Gastroesophageal sphincter (tissue), 4 donors: ENCODE results near the gene VSTM2L. TPM values are rescaled to one million over a fixed set of nuclear protein-coding genes. Genes with fewer than 3 reads are reported as not detected.

Experiments used
- ATAC-seq: fragments of 150-250 bp; one replicate; pipeline ENCODE4 v1.9.1; 2016; ENCODE audit warnings: mild to moderate bottlenecking, moderate library complexity
- H3K27ac ChIP-seq, 4 donors: fragments of 200-600 bp; sonication (generic) in 3 of 4; 1 replicate in 3 of 4; 2 replicates in 1 of 4; pipeline ENCODE4 v1.5.1; 2016 to 2019
- H3K27me3 ChIP-seq: fragments of 200-600 bp; sonication (generic); one replicate; pipeline ENCODE4 v1.5.1; 2019
- H3K36me3 ChIP-seq, 2 donors: fragments of 200-600 bp; sonication (generic); one replicate each; pipeline ENCODE4 v1.5.1; 2019; ENCODE audit warnings: control low read depth in 1 of 2
- H3K4me1 ChIP-seq, 3 donors: fragments of 200-600 bp; sonication (generic); 1 replicate in 2 of 3; 2 replicates in 1 of 3; pipeline ENCODE4 v1.5.1; 2016 to 2019; ENCODE audit warnings: control low read depth in 2 of 3
- H3K4me3 ChIP-seq, 2 donors: fragments of 200-600 bp; sonication (generic); one replicate each; pipeline ENCODE4 v1.5.1; 2019; ENCODE audit warnings: mild to moderate bottlenecking in 1 of 2, moderate library complexity in 1 of 2
- H3K9me3 ChIP-seq, 3 donors: fragments of 200-600 bp; sonication (generic); one replicate each; pipeline ENCODE4 v1.5.1; 2017 to 2019; ENCODE audit warnings: control low read depth in 2 of 3
- EP300 ChIP-seq: sonication (generic); formaldehyde crosslinking; IDR thresholded peaks from one replicate; pipeline ENCODE4 v1.6.1; 2017; ENCODE audit warnings: antibody characterized with exemption, mild to moderate bottlenecking
- POLR2A ChIP-seq, 2 donors: fragments of 450-650 bp; IDR thresholded peaks; one replicate each; pipeline ENCODE4 v1.6.1; 2017; ENCODE audit warnings: antibody characterized with exemption in 2 of 2, mild to moderate bottlenecking in 2 of 2, moderate library complexity in 1 of 2
- POLR2AphosphoS5 ChIP-seq: sonication (generic); formaldehyde crosslinking; IDR thresholded peaks from one replicate; pipeline ENCODE4 v1.6.1; 2017; ENCODE audit warnings: antibody characterized with exemption
- WGBS, 2 donors: methylation state at CpG; one replicate each; pipeline ENCODE4 v1.1.5; 2018; ENCODE audit warnings: low coverage in 1 of 2; 5-methylcytosine and 5-hydroxymethylcytosine counted together
- total RNA-seq, 4 donors: library from RNA; depleted of rRNA; stranded (reverse); fragments of >200 nt; gene quantifications; one replicate each; pipeline ENCODE4 v1.1.0, GENCODE V29; 2016
- TF ChIP-seq, protein P1 (sequence below), 4 experiments: fragments of 200-600 bp in 2 of 4; fragments of 450-650 bp in 2 of 4; sonication (generic) in 1 of 4; IDR thresholded peaks; one replicate each; pipeline ENCODE4 v1.5.1; 2017 to 2019; ENCODE audit warnings: antibody characterized with exemption in 4 of 4, mild to moderate bottlenecking in 2 of 4, moderate library complexity in 2 of 4

Gene VSTM2L
- total RNA-seq, 4 donors from 2014 or later, result 0.94 to 8.5 (median 7.0) TPM

DNA sequence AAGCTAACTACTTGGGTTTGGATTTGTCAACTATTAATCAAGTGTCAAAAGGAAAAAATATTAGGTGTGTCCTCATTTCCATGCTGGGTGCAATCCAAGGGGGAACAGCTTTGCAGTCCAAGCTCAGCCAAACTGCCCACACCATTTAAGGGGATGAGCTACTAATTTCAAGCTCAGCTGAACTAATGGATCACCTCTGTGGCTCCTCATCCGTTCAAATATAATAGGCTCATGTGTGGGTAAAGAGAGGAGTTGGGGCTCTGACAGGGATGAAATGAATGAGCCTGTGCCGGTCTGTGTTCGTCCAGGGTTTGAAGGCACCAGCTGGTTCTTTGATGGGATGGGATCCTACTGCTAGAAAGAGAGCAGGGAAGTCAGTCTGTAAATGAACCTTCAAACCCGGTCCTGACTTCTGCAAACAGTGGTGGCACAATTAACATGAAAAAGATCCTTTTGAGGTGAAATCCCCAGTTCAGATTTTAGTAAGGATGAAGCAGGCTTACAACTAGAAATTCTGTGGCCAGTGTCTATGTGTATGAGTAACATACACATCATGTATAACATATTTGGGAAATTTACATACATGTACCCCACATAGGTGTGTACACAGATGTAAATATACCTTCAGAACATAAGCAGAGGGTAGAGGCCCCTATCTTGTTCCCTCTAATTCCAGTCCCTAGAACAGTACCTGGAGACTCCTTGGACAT is 88.4 kb downstream of the VSTM2L start:
- Histone ChIP-seq H3K4me1 (peaks cover 5 to 75% (median 36%) of the 10 kb centered on the region in 3 donors), H3K4me3 (no peak overlapping the region), H3K27ac (peak overlapping the region; percentile 37 to 79 (median 68)), H3K9me3 (no peaks in the 10 kb centered on the region), H3K36me3 (peaks cover 0 to 28% of the 10 kb centered on the region in 2 donors), H3K27me3 (no peaks in the 10 kb centered on the region)
- no peak for ATAC-seq
- no peak for TF ChIP-seq POLR2A (IDR thresholded peaks at IDR 0.05)
- TF ChIP-seq EP300, result no peak
- TF ChIP-seq, protein P1, sequence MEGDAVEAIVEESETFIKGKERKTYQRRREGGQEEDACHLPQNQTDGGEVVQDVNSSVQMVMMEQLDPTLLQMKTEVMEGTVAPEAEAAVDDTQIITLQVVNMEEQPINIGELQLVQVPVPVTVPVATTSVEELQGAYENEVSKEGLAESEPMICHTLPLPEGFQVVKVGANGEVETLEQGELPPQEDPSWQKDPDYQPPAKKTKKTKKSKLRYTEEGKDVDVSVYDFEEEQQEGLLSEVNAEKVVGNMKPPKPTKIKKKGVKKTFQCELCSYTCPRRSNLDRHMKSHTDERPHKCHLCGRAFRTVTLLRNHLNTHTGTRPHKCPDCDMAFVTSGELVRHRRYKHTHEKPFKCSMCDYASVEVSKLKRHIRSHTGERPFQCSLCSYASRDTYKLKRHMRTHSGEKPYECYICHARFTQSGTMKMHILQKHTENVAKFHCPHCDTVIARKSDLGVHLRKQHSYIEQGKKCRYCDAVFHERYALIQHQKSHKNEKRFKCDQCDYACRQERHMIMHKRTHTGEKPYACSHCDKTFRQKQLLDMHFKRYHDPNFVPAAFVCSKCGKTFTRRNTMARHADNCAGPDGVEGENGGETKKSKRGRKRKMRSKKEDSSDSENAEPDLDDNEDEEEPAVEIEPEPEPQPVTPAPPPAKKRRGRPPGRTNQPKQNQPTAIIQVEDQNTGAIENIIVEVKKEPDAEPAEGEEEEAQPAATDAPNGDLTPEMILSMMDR (IDR thresholded peaks at IDR 0.05), result no peak
- WGBS, 2 donors, result 14 to 25% methylated on average over 2 to 4 of the region's 4 CpGs

DNA sequence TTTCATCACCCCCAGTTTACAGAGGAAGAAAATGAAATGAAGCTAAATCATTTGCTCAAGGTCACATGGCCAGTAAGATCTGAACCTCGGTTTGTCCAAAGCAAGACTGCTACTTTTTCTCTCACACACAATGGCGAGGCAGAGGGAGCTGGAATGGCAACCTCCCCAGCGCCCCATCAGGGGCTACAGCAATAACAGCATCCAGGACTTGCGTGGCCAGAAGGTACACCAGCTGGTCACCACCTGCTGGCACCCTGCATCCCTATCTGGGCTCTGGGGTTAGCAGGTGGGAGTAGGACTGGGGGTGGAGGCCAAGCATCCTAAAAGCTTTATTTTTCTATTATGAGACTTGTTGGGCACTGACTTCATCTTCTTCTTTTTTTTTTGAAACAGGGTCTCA is 89.0 kb downstream of the VSTM2L start:
- no peak overlapping the region for H3K4me3 ChIP-seq
- H3K27me3 ChIP-seq, result no peaks in the 10 kb centered on the region
- peak overlapping the region; percentile 2 to 79 (median 68) for H3K27ac ChIP-seq
- no peak for TF ChIP-seq POLR2A (IDR thresholded peaks at IDR 0.05)
- no peak for TF ChIP-seq POLR2AphosphoS5
- TF ChIP-seq EP300, result no peak
- TF ChIP-seq, protein P1 (IDR thresholded peaks at IDR 0.05), result no peak
- H3K36me3 ChIP-seq, result peaks cover 0 to 34% of the 10 kb centered on the region in 2 donors
- ATAC-seq, result no peak
- H3K9me3 ChIP-seq, result no peaks in the 10 kb centered on the region
- 86% methylated on average over 4 of the region's 4 CpGs; no CpG with 5 or more reads in 1 of the 2 donors for WGBS, 2 donors
- peaks cover 5 to 69% (median 31%) of the 10 kb centered on the region in 3 donors for H3K4me1 ChIP-seq

DNA sequence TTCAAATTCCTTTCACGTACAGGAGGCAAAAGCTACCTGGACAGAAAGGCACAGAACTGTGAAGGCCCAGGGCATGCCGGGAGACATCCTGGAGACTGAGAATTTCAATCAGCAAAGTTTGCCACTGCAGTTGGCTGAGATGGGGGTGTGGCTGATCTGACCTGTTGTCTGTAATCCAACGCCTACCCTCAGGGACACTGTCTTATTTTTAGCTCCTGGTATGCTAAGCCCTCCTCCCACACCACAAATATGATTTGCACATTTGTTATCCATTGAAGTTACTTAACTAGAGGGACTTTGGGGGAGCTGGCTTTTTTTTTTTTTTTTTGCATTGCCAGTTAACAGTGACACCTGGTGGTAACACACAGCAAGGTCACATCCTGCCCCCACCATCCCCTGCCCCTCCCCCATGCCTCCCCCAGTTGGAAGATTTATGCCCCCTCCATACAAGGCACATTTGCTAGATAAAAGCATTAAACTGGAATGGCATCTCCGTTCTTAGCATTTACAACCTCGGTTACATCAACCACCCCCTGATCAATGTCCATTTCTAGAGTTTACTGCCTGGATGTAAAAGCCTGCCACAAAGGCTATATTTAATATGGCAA is 90.0 kb downstream of the VSTM2L start:
- H3K36me3 ChIP-seq, result peaks cover 0 to 44% of the 10 kb centered on the region in 2 donors

DNA sequence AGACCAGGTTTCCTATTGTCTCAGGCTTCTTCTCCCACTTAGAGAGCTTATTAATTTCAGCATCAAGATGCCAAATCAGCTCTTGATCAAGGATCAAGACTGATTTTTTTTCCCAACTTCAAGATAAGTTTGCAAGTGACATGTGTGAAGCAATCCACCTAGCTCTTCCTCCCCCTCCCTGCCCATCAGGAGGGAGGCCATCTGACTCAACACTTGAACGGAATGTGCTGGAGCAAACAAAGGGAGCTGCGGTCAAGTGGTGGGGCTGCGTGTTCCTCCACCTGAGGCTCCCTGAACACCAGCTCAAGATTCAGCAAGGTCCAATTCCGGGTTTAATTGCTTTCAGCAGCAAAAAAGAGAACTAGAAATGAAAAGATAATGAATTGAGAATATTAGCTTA is 91.6 kb downstream of the VSTM2L start:
- peaks cover 0 to 60% of the 10 kb centered on the region in 2 donors for H3K36me3 ChIP-seq
- H3K27me3 ChIP-seq, result no peaks in the 10 kb centered on the region
- H3K27ac ChIP-seq, result no peak overlapping the region
- no peak for ATAC-seq
- H3K9me3 ChIP-seq, result no peaks in the 10 kb centered on the region
- WGBS, 2 donors, result 33 to 87% methylated on average over 1 to 3 of the region's 4 CpGs
- no peak overlapping the region for H3K4me3 ChIP-seq
- TF ChIP-seq POLR2AphosphoS5 (no peak), POLR2A (IDR thresholded peaks at IDR 0.05) (no peak), EP300 (no peak)
- TF ChIP-seq, protein P1 (IDR thresholded peaks at IDR 0.05), result no peak
- peaks cover 5 to 43% (median 21%) of the 10 kb centered on the region in 3 donors for H3K4me1 ChIP-seq

More for the DNA sequence above, 90.0 kb downstream of the VSTM2L start:
- H3K27ac ChIP-seq, result peak overlapping the region in 3 of 4 donors; percentile 63 to 79 (median 72)
- no peaks in the 10 kb centered on the region for H3K27me3 ChIP-seq
- H3K9me3 ChIP-seq, result no peaks in the 10 kb centered on the region
- H3K4me1 ChIP-seq, result peaks cover 5 to 59% (median 23%) of the 10 kb centered on the region in 3 donors
- TF ChIP-seq POLR2AphosphoS5 (peak; percentile 15), EP300 (no peak), POLR2A (IDR thresholded peaks at IDR 0.05) (no peak)
- TF ChIP-seq, protein P1 (IDR thresholded peaks at IDR 0.05), result peak in 3 of 4 experiments; percentile 11 to 75 (median 15)
- ATAC-seq, result peak; percentile 66
- H3K4me3 ChIP-seq, result no peak overlapping the region
- 50 to 70% methylated on average over 2 to 3 of the region's 5 CpGs for WGBS, 2 donors

Other genes starting within 250 kb of the VSTM2L start
- gene CTNNBL1, start 209.1 kb upstream of the VSTM2L start, total RNA-seq, result 10 to 100 TPM; 43.8 to 58.4 (median 47.1) TPM
- 10 to 100 TPM in 3 of 4 donors, 1 to 10 TPM in 1; 9.8 to 14.8 (median 12.5) TPM for gene TTI1, start 130.3 kb downstream of the VSTM2L start, total RNA-seq
- 10 to 100 TPM; 17.1 to 26.8 (median 23.7) TPM for gene RPRD1B, start 130.6 kb downstream of the VSTM2L start, total RNA-seq